CD14-positive monocyte (primary cell): Measurements from ENCODE around the gene DERL2. TPM values are rescaled to one million over a fixed set of nuclear protein-coding genes. Genes with fewer than 3 reads are reported as not detected.

Experiments used
- DNase-seq, 3 donors: peaks; one replicate each; pipeline ENCODE4 v3.0.0-alpha.2; 2011 to 2022
- H2AFZ ChIP-seq: 2 replicates; pipeline ENCODE4 v1.6.0; 2012; ENCODE audit warnings: mild to moderate bottlenecking, low read depth, low read length, inconsistent platforms; ENCODE audit not compliant: insufficient read depth, poor library complexity, severe bottlenecking
- H3K27ac ChIP-seq, 2 donors: 1 replicate in 1 of 2; 2 replicates in 1 of 2; pipeline ENCODE4 v1.5.1; 2012 to 2013; ENCODE audit warnings: low read length in 2 of 2, control low read depth in 1 of 2, inconsistent platforms in 1 of 2, low read depth in 1 of 2, mild to moderate bottlenecking in 1 of 2
- H3K27me3 ChIP-seq, 2 donors: one replicate each; pipeline versions ENCODE4 v1.6.0 to v1.6.1; 2011 to 2013; ENCODE audit warnings: low read length in 2 of 2; ENCODE audit not compliant: control insufficient read depth in 2 of 2, insufficient read depth in 2 of 2
- H3K36me3 ChIP-seq, 2 donors: replicated peaks in 1 of 2; 1 replicate in 1 of 2; 2 replicates in 1 of 2; pipeline versions ENCODE4 v1.5.1 to v1.6.1; 2012 to 2013; ENCODE audit warnings: low read length in 2 of 2, control low read depth in 1 of 2, inconsistent platforms in 1 of 2, mild to moderate bottlenecking in 1 of 2; ENCODE audit not compliant: insufficient read depth in 2 of 2, control insufficient read depth in 1 of 2
- H3K4me1 ChIP-seq, 2 donors: 1 replicate in 1 of 2; 2 replicates in 1 of 2; pipeline versions ENCODE4 v1.5.1 to v1.6.1; 2012 to 2013; ENCODE audit warnings: low read length in 2 of 2, control low read depth in 1 of 2, inconsistent platforms in 1 of 2, mild to moderate bottlenecking in 1 of 2, moderate library complexity in 1 of 2; ENCODE audit not compliant: insufficient read depth in 2 of 2, control insufficient read depth in 1 of 2
- H3K4me2 ChIP-seq: replicated peaks from 2 replicates; pipeline ENCODE3; 2012; ENCODE audit warnings: low read length, moderate library complexity, mild to moderate bottlenecking; ENCODE audit not compliant: poor library complexity, severe bottlenecking; ENCODE audit errors: extremely low read depth
- H3K4me3 ChIP-seq, 3 experiments: fragments of 200-600 bp in 1 of 3; sonication (generic) in 1 of 3; replicated peaks in 1 of 3; 1 replicate in 2 of 3; 2 replicates in 1 of 3; pipeline ENCODE4 v1.5.1; 2011 to 2013; ENCODE audit warnings: low read length in 3 of 3, mild to moderate bottlenecking in 3 of 3, control low read depth in 2 of 3, low read depth in 2 of 3, inconsistent platforms in 1 of 3, moderate library complexity in 1 of 3
- H3K79me2 ChIP-seq: 2 replicates; pipeline ENCODE4 v1.6.0; 2012; ENCODE audit warnings: mild to moderate bottlenecking, control low read depth, inconsistent platforms, low read length, moderate library complexity; ENCODE audit not compliant: insufficient read depth
- H3K9ac ChIP-seq: 2 replicates; pipeline ENCODE4 v1.6.0; 2017; ENCODE audit warnings: low read length, mild to moderate bottlenecking; ENCODE audit not compliant: insufficient read depth, poor library complexity, severe bottlenecking
- H3K9me3 ChIP-seq, 2 donors: replicated peaks in 1 of 2; 1 replicate in 1 of 2; 2 replicates in 1 of 2; pipeline versions ENCODE4 v1.5.1 to v1.6.1; 2012 to 2013; ENCODE audit warnings: low read length in 2 of 2, control low read depth in 1 of 2; ENCODE audit not compliant: control insufficient read depth in 1 of 2, insufficient read depth in 1 of 2
- H4K20me1 ChIP-seq: 2 replicates; pipeline ENCODE4 v1.6.0; 2012; ENCODE audit warnings: mild to moderate bottlenecking, low read length, control low read depth, moderate library complexity; ENCODE audit not compliant: insufficient read depth
- H3K27ac Mint-ChIP-seq, 7 donors: one replicate each; pipeline ENCODE4 v1.8.0; 2020; ENCODE audit warnings: mild to moderate bottlenecking in 7 of 7, mixed read lengths in 7 of 7, moderate library complexity in 6 of 7, inconsistent platforms in 2 of 7
- H3K27me3 Mint-ChIP-seq, 3 donors: one replicate each; pipeline ENCODE4 v1.8.0; 2021 to 2022; ENCODE audit warnings: low read depth in 3 of 3, mild to moderate bottlenecking in 3 of 3, mixed read lengths in 3 of 3, moderate library complexity in 3 of 3, inconsistent platforms in 1 of 3
- H3K36me3 Mint-ChIP-seq, 2 donors: one replicate each; pipeline ENCODE4 v1.8.0; 2020; ENCODE audit warnings: mixed read lengths in 2 of 2, inconsistent platforms in 1 of 2, mild to moderate bottlenecking in 1 of 2
- H3K4me1 Mint-ChIP-seq: one replicate; pipeline ENCODE4 v1.8.0; 2020; ENCODE audit warnings: mild to moderate bottlenecking, mixed read lengths
- H3K4me3 Mint-ChIP-seq, 2 donors: one replicate each; pipeline ENCODE4 v1.8.0; 2020; ENCODE audit warnings: mild to moderate bottlenecking in 2 of 2, mixed read lengths in 2 of 2, moderate library complexity in 1 of 2
- H3K9me3 Mint-ChIP-seq, 7 donors: one replicate each; pipeline ENCODE4 v1.8.0; 2020 to 2022; ENCODE audit warnings: mixed read lengths in 7 of 7, mild to moderate bottlenecking in 6 of 7, moderate library complexity in 6 of 7, inconsistent platforms in 2 of 7
- WGBS: methylation state at CpG from one replicate; pipeline ENCODE4 v1.1.5; 2013; ENCODE audit warnings: missing lambda C conversion rate; ENCODE audit not compliant: insufficient coverage; 5-methylcytosine and 5-hydroxymethylcytosine counted together
- intact Hi-C, 2 donors: fragments of 100-400 bp; cut with micrococcal nuclease; formaldehyde crosslinking; loops; one replicate each; pipeline versions ENCODE4 v1.15.0 to v1.15.1; 2023
- polyA plus RNA-seq, 3 donors: library from polyadenylated mRNA; depleted of rRNA in 1 of 3; unstranded in 2 of 3; stranded (reverse) in 1 of 3; fragments of 300-500 nt in 2 of 3; fragments of >200 nt in 1 of 3; fragmentation: Illumina TruSeq in 2 of 3; gene quantifications; 1 replicate in 2 of 3; 2 replicates in 1 of 3; pipeline ENCODE4 v1.2.3, GENCODE V29; 2012 to 2021
- TF ChIP-seq, protein P1 (sequence below): fragments of 200-600 bp; IDR thresholded peaks from one replicate; pipeline ENCODE4 v1.8.0; 2022; ENCODE audit warnings: antibody characterized with exemption, mild to moderate bottlenecking

The DERL2 gene
- polyA plus RNA-seq, 3 donors: 30.6 to 84.9 (median 81.6) TPM

DNA sequence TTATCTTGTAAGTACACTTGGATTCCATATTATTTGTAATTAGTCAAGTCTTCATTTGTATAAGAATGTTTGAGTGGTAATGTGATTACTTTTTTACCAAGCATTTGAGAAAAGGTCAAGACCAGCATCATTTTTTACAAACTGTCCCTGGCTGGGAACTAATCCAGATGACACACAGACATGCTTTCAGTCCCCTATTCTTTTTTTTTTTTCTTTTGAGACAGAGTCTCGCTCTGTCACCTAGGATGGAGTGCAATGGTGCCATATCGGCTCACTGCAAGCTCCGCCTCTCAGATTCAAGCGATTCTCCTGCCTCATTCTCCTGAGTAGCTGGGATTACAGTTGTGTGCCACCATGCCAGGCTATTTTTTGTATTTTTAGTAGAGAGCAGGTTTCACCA lies 4.5 kb downstream of the DERL2 start:
- Histone ChIP-seq H3K79me2 (peaks cover 65% of the 10 kb centered on the region), H4K20me1 (peaks cover 33% of the 10 kb centered on the region), H3K9ac (no peak overlapping the region), H3K9me3 (no peaks in the 10 kb centered on the region), H2AFZ (no peak overlapping the region), H3K27me3 (no peaks in the 10 kb centered on the region), H3K4me1 (peaks cover 7 to 12% of the 10 kb centered on the region in 2 donors), H3K36me3 (peaks cover 60 to 81% of the 10 kb centered on the region in 2 donors), H3K4me2 (no peak overlapping the region), H3K27ac (no peak overlapping the region), H3K4me3 (no peak overlapping the region)
- no peak overlapping the region for H3K27ac Mint-ChIP-seq
- H3K36me3 Mint-ChIP-seq: peaks cover 71 to 78% of the 10 kb centered on the region in 2 donors
- no peak overlapping the region for H3K4me3 Mint-ChIP-seq
- H3K4me1 Mint-ChIP-seq: peaks cover 10% of the 10 kb centered on the region
- TF ChIP-seq, protein P1, sequence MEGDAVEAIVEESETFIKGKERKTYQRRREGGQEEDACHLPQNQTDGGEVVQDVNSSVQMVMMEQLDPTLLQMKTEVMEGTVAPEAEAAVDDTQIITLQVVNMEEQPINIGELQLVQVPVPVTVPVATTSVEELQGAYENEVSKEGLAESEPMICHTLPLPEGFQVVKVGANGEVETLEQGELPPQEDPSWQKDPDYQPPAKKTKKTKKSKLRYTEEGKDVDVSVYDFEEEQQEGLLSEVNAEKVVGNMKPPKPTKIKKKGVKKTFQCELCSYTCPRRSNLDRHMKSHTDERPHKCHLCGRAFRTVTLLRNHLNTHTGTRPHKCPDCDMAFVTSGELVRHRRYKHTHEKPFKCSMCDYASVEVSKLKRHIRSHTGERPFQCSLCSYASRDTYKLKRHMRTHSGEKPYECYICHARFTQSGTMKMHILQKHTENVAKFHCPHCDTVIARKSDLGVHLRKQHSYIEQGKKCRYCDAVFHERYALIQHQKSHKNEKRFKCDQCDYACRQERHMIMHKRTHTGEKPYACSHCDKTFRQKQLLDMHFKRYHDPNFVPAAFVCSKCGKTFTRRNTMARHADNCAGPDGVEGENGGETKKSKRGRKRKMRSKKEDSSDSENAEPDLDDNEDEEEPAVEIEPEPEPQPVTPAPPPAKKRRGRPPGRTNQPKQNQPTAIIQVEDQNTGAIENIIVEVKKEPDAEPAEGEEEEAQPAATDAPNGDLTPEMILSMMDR: no peak
- intact Hi-C loops: loop anchor here (10.0 kb wide), 2 partner anchors 47 to 963 kb away; partner anchors contain the start of genes C1QBP (in 1 of the 2) and PIMREG (in 1 of the 2)
- H3K27me3 Mint-ChIP-seq: no peaks in the 10 kb centered on the region
- no peak for DNase-seq
- 100% methylated on average over 4 of the region's 4 CpGs for WGBS
- peaks cover 0 to 2% (median 0%) of the 10 kb centered on the region in 7 donors for H3K9me3 Mint-ChIP-seq

DNA sequence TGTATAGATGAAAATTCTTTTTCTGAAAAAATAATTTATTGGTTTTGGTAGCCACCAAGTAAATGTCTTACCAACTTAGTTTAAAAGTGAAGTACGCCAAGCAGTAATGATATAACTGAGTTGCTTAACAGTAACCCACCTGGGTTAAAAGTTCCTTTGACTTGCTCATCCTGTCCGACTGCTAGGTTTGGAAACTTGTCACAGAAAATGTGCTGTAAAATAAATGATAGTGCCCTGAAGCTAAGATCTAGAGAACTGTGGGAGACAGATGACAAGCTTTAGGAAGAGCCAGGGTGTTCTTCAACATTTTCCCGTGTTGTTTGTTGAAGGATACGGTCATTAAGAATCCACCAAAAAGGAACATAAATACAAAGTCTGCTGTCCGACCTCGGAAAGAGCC lies 5.0 kb downstream of the DERL2 start:
- no peak for DNase-seq
- H3K27me3 ChIP-seq: no peaks in the 10 kb centered on the region
- Mint-ChIP-seq H3K27me3 (no peaks in the 10 kb centered on the region), H3K4me1 (peaks cover 10% of the 10 kb centered on the region), H3K27ac (no peak overlapping the region), H3K9me3 (peaks cover 0 to 2% (median 0%) of the 10 kb centered on the region in 7 donors), H3K4me3 (no peak overlapping the region), H3K36me3 (peaks cover 74 to 83% of the 10 kb centered on the region in 2 donors)
- no peak overlapping the region for H3K9ac ChIP-seq
- peaks cover 38% of the 10 kb centered on the region for H4K20me1 ChIP-seq
- no peak overlapping the region for H2AFZ ChIP-seq
- no peak overlapping the region for H3K27ac ChIP-seq
- peaks cover 7 to 12% of the 10 kb centered on the region in 2 donors for H3K4me1 ChIP-seq
- H3K9me3 ChIP-seq: no peaks in the 10 kb centered on the region
- WGBS: 93% methylated on average over 3 of the region's 6 CpGs
- H3K79me2 ChIP-seq: peaks cover 64% of the 10 kb centered on the region
- H3K4me3 ChIP-seq: no peak overlapping the region
- intact Hi-C loops: loop anchor here (10.0 kb wide), 2 partner anchors 46 to 964 kb away; partner anchors contain the start of genes C1QBP (in 1 of the 2) and PIMREG (in 1 of the 2)
- TF ChIP-seq, protein P1: no peak
- no peak overlapping the region for H3K4me2 ChIP-seq
- H3K36me3 ChIP-seq: peaks cover 61 to 86% of the 10 kb centered on the region in 2 donors
